HG03097 (cell line): ENCODE measurements around the gene MED27.
A peak's percentile ranks its signal among the peaks of the same experiment; 100 is the strongest.

Source experiments
- ATAC-seq: cut with Tn5 transposase; IDR thresholded peaks from one replicate; pipeline ENCODE4 v1.9.1; 2021; ENCODE audit not compliant: unreplicated experiment, low FRiP score

MED27 gene, protein sequence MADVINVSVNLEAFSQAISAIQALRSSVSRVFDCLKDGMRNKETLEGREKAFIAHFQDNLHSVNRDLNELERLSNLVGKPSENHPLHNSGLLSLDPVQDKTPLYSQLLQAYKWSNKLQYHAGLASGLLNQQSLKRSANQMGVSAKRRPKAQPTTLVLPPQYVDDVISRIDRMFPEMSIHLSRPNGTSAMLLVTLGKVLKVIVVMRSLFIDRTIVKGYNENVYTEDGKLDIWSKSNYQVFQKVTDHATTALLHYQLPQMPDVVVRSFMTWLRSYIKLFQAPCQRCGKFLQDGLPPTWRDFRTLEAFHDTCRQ

DNA sequence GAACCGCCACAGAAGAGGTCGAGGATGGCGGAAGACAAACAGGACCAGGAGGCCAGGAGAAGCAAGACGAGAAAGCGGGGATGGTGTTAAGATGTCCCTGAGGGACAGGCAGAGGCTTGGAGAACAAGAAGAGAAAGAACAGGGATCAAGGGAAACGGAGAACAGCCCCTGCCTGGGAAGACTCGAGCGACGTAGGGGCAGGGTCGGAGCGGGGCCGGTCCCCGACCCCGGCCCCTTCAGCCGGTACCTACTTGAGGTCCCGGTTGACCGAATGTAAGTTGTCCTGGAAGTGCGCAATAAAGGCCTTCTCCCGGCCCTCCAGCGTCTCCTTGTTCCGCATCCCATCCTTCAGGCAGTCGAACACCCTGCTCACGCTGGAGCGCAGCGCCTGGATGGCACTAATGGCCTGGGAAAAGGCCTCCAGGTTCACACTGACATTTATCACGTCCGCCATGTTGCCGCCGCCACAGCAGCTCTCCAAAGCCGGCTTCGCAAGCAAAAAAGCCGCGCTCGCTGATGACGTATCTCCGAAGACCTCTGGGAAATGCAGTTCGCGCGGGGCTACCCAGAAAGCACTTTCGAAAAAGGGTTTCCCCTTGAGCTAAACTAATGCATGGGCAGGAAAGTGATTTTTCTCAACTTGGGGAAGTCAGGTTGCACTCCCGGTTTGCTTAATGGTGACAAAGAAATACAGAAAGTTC lies at the start of gene MED27:
Gene MED27, minus strand, starts transcription at position 477 of the 701 bp plus-strand sequence. Its CDS starts 23 bp downstream, at position 454.
- peak; percentile 94 for ATAC-seq

DNA sequence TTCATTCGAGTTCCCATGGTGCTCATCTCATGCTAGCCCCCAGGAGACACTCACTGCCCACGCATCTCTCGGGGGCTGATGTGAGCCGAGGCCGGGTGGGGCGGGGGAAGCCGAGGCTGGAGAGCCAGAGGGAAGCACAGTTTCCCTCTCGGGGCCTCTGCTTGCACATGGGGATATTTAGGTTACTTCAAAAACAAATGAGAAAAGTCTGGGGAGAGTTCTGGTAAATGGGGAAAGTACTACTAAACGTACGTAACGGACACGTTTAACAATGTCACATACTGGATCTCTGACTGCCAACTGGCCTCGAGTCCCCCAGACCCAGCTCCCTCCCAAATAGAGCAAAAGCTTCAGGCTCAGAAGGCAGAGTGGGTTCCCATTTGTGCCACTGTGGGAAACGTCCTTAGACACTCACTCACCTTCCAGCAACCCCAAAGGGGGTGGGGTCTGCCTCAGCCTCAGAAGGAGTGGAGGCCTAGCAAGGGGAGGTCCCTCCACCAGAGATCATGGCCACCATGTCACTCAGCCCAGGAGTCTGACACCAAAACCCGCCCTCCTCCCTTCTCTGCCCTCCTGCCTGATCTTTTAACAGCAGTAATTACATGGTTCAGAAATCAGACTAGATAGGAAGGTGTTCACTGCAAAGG lies 48.3 kb upstream of the MED27 start:
- ATAC-seq, result no peak

DNA sequence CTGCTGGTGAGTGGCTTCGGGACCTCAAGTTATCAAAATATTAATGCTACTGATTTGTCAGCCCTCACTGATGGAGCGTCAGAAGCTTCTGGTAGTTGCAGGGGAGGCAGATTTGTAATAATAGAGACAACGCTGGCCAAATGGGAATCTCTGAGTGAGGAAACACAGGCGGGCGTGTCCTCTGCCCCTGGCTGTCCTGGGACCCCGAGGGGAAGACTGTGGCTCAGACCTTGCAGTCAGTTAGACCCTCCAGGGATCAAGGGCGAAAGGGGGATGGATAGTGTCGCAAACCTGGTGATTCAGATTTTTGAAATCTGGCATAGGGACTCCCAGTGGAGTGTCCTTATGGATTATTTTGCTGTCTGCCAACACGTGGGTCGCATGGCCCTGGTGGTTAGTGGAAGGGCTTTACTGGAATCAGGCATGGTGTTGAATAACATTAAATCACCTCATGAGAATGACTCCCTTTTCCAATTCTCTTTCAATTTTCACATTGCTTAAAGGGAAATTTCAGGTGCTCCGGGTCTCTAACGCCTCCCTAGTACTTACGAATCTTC lies 47.1 kb upstream of the MED27 start:
- no peak for ATAC-seq

DNA sequence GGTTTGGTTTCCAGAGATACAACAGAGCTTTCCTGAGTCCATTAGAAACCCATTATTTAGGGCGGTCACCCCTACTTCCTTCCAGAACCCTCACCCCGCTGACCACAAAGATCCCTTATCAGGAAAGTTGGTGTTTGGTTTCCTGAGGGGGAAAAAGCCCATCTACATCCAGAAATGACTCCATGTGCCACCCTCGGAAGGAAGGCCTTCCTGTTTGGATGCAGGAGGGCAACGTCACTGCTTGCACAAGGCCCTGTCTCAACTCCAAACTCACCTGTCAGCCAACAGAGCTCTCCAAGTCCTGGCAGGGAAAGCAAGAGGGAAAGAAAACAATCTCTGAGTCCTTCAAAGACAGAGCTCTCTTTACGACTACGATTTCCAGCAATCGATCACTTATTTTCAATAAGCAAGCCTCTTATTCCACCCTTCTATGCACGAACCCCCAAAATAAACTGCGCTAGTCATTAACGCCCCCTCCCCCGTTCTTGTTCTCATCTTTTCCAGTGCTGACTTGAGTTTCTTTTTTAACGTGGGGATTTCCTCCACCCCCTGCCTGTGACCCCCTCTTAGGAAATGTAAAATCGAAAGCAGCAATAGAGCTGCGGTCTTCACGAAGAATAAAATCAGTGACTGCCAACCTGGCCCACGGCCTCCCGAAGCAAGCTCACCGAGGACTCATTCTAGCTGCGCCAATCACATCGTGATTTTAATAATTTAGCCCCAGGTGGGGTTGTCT lies 46.4 kb upstream of the MED27 start:
- ATAC-seq, result no peak

DNA sequence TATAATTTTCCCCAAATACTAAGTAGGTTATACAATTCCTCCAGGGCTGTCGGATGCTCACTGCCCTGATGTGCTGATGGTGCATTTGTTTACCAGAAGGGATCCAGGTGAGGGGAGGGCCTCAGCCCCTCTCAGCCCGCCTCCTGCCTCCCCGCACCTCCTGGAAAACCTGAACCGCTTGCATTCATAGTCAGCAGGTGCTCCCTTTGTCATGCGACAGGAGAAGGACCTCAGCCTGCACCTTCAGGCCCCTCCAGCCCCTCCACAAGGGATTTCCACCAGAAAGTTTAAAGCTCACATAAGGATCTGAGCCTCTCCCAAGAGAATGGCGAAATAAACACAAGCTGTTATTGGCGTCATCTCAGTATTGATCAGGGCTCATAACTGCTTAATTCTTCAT lies 45.7 kb upstream of the MED27 start:
- no peak for ATAC-seq

DNA sequence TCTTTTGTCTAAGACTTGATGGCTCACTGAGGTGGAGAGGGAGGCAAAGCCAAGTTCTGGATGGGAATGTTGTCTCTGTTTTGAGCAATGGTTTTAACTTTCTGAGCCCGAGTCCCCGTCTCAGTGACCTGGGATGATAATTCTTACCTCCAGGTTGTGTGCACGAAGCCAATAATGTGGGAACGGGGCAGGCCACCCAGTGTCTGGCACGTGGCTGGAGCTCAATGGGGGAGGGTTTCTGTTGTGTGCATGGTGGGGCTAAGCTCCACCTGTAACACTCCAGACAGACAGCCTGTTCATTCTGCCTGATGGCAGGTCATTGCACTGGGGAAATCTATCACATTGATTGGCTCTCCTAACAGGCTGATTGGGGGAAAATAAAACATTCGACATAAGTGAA lies 45.1 kb upstream of the MED27 start:
- no peak for ATAC-seq

DNA sequence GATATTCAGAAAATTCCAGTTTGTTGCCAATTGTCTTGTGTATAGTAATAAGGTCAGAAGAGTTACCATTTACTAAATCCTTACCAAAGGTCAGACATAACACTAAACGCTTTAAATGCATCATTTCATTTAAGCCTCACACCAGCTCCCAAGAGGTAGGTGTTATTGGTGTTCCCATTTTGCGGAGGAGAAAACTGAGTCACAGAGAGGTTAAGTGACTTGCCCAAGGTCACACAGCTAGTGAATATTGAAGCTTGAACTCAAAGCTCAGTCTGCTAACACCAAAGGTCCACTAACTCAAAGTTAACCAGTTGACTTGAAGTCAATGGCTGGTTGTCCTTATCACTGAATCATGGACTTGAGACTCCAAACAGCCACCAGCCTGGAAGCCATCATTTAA lies 41.4 kb upstream of the MED27 start:
- ATAC-seq, result no peak

DNA sequence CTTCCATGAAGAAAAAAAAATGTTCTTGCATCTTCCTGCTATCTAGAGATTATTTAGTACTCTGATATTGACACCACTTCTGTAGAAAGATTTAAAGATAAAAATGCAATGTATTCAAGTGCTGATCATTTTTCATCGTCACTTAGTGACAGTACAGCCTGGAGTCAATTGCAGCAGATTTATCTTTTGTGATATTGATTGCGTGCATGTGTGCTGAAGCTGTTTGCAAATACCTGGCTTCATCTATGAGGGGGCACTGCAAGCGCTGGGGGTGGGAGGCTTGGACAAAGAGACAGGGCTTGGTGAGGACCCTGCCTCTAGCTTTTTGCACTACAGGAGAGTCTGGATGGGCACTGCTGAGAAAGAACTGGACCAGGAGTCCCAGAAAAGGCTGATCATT lies 38.0 kb upstream of the MED27 start:
- ATAC-seq, result no peak

DNA sequence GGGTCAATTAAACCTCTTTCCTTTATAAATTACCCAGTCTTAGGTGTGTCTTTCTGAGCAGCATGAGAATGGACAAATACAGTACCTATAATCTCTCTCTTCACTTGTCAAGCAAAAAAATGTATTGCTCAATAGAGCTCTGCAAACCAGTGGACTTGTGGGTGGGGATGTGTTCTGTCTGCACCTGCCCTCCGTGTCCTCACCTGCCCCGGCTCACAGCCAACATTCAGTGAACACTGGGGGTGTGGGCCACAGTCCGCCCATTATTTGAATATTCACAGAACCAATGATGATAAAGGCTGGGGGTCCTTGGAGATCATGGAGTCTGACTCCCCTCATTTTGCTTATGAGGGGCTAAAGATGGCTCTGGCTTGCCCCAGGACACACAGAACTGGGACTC lies 36.9 kb upstream of the MED27 start:
- no peak for ATAC-seq

DNA sequence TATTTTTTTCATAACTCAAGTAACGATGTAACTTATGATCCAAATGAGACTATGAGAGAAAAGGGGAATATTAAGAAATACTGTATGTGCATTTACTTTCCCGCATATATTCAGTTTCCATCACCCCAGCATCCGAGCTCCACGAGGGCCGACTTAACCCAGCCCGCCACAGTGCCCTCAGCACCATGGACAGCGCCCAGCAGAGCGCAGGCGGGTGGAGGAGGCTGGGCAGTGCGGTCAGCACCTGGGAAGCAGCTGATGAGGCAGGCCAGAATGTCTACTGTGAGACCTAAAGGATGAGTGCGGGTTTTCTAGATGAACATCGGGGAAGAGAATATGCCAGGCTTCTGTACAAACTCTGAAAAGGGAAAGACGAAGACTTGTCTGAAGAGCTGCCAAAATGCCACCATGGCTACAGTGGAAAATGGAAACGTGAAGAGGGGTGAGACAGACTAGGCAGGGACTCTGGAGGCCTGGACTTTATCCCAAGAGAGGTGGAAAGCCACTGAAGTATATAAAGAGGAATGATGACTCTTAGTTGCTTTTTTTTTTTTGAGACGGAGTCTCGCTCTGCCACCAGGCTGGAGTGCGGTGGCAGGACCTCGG lies 34.5 kb upstream of the MED27 start:
- no peak for ATAC-seq

DNA sequence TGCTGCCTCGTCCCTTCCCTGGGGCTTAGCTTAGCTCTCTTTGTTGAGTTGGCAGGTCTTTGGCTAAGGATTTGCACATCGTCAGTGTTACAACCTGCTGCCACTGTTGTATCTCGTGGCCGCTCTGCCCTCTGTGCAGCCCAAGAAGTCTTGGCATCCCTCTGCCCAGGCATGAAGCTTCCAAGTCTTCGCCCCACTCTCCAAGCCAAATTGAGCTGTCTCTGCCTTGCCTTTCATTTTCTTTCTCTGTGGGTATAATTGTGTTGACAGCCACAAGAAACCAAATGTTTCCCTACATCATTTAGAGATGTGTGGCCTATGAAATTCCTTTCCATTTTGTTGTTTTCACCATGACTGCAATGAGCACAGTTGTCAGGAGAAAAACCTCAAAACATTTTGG lies 29.6 kb upstream of the MED27 start:
- no peak for ATAC-seq

DNA sequence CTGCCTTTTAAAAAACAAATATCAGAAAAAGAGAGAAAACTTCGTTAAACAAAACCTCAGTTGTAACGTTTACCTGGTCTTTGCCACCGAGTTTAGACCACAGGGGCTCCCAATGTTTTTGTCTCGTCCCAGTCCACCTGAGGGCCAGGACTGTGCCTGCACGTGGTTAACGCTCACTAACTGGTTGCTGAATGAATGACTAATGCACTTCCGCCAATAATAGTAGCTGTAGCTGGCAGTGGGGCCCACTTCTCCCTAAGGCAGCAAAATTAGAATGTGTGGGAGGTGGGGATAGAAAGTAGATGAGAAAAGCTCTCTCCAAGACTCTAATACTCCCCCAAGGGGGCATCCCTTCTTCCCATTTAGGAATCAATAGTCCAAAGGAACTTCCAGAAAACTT lies 29.1 kb upstream of the MED27 start:
- no peak for ATAC-seq

DNA sequence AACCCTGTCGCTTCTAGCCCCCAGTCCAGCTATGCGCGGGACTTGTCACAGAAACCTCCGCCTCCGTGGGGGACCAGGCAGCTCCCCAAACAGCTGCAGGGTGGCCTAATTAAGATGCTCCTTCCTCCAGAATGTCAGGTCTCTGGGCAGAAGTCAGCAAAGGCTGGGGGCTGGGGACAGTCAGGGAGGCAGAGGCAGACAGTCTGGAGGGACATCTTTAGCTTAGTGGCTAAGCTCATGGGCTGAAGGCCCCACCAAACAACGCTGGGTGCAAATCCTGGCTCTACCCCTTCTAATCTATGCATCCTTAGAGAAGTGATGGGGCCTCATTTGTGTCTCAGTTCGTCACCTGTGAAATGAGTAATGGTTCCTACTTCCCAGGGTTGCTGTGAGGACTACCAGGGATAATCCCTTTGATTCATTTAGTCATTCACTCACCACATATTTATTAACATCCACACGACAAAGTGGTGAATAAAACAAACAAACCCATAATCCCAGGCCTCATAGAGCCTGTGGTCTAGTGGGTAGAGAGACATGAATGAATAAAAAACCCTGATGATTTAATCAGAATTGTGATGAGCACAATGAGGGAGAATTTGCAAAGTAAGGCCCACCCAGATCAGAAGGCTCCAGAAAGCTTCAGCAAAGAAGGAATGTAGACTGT lies 20.2 kb upstream of the MED27 start:
- ATAC-seq, result no peak

DNA sequence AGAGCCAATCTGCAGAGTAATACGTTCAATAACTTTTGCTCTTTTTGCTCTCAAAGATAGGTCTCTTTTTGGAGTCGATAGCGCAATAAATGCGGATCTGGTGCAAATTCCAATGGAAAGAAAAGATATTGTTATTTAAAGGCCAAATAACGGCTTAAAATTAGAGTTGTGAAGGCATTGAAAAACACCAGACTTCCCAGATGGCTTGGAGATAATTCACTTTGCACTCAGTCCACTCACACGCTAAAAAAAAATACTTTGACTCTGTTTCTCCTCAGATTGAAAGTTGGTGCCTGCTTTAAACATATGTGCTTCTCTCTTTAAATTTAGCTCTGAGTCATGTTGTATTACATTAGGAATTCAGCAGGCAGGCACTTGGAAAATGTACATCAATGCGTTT lies 19.5 kb upstream of the MED27 start:
- no peak for ATAC-seq

DNA sequence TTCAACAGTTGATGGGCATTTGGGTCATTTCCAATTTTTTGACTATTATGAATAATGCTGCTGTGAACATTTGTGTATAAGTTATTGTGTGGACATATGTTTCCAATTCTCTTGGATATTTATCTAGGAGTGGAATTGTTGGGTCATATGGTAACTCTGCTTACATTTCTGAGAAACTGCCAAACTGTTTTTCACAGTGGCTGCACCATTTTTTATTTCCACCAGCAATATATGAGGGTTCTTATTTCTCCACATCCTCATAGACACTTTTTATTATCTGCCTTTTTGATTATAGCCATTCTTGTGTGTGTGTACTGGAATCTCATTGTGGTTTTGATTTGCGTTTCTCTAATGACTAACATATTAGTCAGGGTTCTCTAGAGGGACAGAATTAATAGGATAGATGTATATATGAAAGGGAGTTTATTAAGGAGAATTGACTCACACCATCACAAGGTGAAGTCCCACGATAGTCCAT lies 14.7 kb upstream of the MED27 start:
- no peak for ATAC-seq

DNA sequence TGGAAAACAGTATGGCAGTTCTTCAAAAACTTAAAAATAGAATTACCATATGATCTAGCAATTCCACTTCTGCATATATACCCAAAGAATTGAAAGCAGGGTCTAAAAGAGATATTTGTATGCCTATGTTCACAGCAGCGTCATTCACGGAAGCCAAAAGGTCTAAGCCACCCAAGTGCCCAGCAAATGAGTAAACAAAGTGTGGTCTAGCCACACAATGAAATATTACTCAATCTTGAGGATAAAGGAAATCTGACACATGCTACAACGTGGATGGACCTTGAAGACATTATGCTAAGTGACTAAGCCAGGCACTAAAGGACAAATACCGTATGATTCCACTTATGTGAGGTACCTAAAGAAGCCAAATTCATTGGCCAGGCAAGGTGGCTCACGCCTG lies 11.1 kb upstream of the MED27 start:
- ATAC-seq, result no peak

DNA sequence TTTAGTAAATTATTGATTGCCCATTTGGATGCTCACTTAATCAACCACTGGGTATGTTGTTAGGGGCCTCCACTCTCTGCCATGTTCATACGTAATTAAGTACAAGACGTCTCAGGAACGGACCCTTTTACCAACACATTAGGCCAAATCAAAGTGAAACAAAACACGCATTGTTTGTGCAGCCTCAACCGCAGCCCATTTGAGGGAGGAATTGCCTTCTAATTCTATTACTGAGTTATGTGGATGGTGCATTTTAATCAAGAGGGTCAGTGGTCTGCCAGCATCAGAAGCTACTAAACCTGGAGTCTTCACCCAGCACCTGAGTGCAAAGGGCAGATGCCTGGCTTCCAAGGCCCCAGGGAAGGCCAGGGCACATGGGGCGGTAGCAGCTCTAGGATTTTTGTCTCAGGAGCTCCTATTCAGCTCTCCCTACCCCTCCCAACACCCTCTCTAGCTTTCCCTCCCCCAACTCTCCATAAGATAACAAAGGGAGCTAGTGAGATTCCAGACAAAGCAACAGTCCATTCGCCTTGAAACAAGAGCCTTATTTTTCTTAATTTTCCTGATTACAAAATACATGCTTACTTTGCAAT lies 7.9 kb upstream of the MED27 start:
- ATAC-seq, result no peak

DNA sequence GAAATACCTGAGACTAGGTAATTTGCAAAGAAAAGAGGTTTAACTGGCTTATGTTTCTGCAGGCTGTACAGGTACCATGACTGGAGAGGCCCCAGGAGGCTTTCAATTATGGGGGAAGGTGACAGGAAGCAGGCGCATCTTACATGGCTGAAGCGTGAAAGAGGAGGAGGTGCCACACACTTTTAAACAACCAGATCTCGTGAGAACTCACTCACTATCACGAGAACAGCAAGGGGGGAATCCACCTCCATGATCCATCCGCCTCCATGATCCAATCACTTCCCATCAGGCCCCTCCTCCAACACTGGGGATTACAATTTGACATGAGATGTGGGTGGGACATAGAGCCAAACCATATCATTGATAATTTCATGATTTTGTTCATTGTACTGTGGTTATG lies 2.5 kb upstream of the MED27 start:
- ATAC-seq, result no peak

DNA sequence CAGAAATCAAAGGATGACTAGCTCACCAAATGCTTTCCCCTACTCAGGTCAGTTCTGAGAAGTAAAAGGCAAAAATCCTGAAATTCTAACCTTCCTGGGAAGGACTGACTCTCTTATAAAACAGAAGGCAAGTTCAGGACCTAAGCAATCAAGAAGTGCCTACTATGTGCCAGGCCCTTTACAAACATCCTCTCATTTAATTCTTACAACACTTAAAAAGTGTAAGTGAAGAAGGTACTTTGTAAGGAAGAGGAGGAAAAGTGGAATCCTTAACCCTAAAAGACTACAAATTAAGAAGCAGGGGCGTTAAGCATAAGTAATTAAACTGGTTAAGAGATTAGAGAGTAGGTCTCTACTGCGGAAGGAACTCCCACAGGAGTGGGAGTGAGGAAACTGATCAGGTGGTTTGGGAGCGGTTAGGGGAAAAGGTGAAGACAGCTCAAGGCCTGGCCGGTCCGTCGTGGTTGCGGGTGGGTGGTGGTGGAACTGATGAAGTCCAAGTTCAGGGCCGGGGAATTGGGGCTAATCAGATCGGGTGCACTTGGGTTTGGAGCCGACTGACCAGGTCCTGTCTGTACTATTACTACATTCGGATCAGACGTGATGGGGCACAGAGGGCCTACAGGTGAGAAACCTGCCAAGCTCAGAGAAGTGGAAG lies 839 bp downstream of the MED27 start:
- no peak for ATAC-seq
